Hepatocyte (in vitro differentiated cells): ENCODE data around the gene LRRC45.

Experiments
- EZH2 ChIP-seq: fragments of 200-600 bp; sonication (generic); IDR thresholded peaks from 2 replicates; pipeline ENCODE4 v1.6.1; 2016; ENCODE audit warnings: antibody characterized with exemption, mild to moderate bottlenecking, borderline replicate concordance
- TF ChIP-seq, protein P1 (sequence below): fragments of 200-600 bp; sonication (generic); IDR thresholded peaks from 2 replicates; pipeline ENCODE4 v1.5.1; 2016; ENCODE audit warnings: antibody characterized with exemption, mild to moderate bottlenecking; ENCODE audit not compliant: poor library complexity

DNA sequence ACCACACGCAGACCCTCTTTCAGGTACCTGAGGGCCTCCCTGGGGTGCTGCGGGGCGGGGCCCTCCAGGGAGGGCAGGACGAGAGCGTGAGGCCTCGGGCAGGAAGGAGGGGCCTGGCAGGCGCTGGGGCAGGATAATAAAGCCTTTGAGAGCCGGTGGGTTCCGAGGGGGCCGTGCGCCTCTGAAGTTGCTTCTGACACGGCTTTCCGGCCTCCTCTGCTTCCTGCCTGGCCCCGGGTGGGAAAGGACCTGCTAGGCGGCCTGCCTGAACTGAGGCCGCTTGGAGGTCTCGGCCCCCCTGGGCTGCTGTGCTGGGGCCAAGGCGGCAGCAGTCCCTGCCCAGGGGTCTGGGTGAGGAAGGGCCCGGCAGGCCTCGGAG, 10.9 kb upstream of the LRRC45 start:
- TF ChIP-seq, protein P1, sequence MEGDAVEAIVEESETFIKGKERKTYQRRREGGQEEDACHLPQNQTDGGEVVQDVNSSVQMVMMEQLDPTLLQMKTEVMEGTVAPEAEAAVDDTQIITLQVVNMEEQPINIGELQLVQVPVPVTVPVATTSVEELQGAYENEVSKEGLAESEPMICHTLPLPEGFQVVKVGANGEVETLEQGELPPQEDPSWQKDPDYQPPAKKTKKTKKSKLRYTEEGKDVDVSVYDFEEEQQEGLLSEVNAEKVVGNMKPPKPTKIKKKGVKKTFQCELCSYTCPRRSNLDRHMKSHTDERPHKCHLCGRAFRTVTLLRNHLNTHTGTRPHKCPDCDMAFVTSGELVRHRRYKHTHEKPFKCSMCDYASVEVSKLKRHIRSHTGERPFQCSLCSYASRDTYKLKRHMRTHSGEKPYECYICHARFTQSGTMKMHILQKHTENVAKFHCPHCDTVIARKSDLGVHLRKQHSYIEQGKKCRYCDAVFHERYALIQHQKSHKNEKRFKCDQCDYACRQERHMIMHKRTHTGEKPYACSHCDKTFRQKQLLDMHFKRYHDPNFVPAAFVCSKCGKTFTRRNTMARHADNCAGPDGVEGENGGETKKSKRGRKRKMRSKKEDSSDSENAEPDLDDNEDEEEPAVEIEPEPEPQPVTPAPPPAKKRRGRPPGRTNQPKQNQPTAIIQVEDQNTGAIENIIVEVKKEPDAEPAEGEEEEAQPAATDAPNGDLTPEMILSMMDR: no peak
- TF ChIP-seq EZH2: no peak
